MM.1S (cell line): Measurements from ENCODE around the gene LTO1.
"Not testable (repeated sequence)": the region's sequence is repeated elsewhere in the genome, so short reads cannot be mapped to it uniquely, and the experiment has no call there.

Experiments
- DNase-seq: peaks from one replicate; pipeline ENCODE4 v3.0.0-alpha.2; 2015
- H2AFZ ChIP-seq: fragments of 300-600 bp; sonication (generic); 2 replicates; pipeline ENCODE4 v1.6.0; 2016; ENCODE audit warnings: antibody characterized with exemption, low read length
- H3F3A ChIP-seq: fragments of 300-600 bp; sonication (generic); 2 replicates; pipeline ENCODE4 v1.6.1; 2016; ENCODE audit warnings: mild to moderate bottlenecking, antibody characterized with exemption, low read length, moderate library complexity, mixed read lengths; ENCODE audit not compliant: insufficient read depth
- H3K27ac ChIP-seq: fragments of 300-600 bp; sonication (generic); 2 replicates; pipeline ENCODE4 v1.5.1; 2016; ENCODE audit warnings: mild to moderate bottlenecking, low read length
- H3K27me3 ChIP-seq: fragments of 300-600 bp; sonication (generic); replicated peaks from 2 replicates; pipeline ENCODE4 v1.6.0; 2016; ENCODE audit warnings: low read length; ENCODE audit not compliant: insufficient read depth
- H3K36me3 ChIP-seq: fragments of 300-600 bp; sonication (generic); replicated peaks from 2 replicates; pipeline ENCODE4 v1.6.1; 2016; ENCODE audit warnings: mild to moderate bottlenecking, low read length, mixed read lengths; ENCODE audit not compliant: insufficient read depth
- H3K4me1 ChIP-seq: fragments of 300-600 bp; sonication (generic); 2 replicates; pipeline ENCODE4 v1.6.1; 2016; ENCODE audit warnings: low read length, mixed read lengths
- H3K4me2 ChIP-seq: fragments of 300-600 bp; sonication (generic); 2 replicates; pipeline ENCODE4 v1.6.0; 2016; ENCODE audit warnings: low read depth, low read length
- H3K4me3 ChIP-seq: fragments of 300-600 bp; sonication (generic); 2 replicates; pipeline ENCODE4 v1.5.1; 2016; ENCODE audit warnings: low read length, mixed read lengths
- H3K79me2 ChIP-seq: fragments of 300-600 bp; sonication (generic); 2 replicates; pipeline ENCODE4 v1.6.1; 2016; ENCODE audit warnings: mixed run types, low read length, mixed read lengths
- H3K9ac ChIP-seq: fragments of 300-600 bp; sonication (generic); 2 replicates; pipeline ENCODE4 v1.6.1; 2016; ENCODE audit warnings: low read length, mixed read lengths
- H3K9me2 ChIP-seq: fragments of 300-600 bp; sonication (generic); replicated peaks from 2 replicates; pipeline ENCODE4 v1.6.1; 2016; ENCODE audit warnings: mild to moderate bottlenecking, low read length, mixed read lengths; ENCODE audit not compliant: insufficient read depth
- H3K9me3 ChIP-seq: fragments of 300-600 bp; sonication (generic); replicated peaks from 2 replicates; pipeline ENCODE4 v1.6.1; 2016; ENCODE audit warnings: mild to moderate bottlenecking, low read length, mixed read lengths; ENCODE audit not compliant: insufficient read depth
- H4K20me1 ChIP-seq: fragments of 300-600 bp; sonication (generic); 2 replicates; pipeline ENCODE4 v1.6.1; 2016; ENCODE audit warnings: mild to moderate bottlenecking, low read length, moderate library complexity, mixed read lengths; ENCODE audit not compliant: insufficient read depth
- CTCF ChIP-seq: fragments of 300-600 bp; sonication (generic); IDR thresholded peaks from 2 replicates; pipeline ENCODE4 v1.5.1; 2016; ENCODE audit warnings: antibody characterized with exemption, low read length, mixed read lengths
- EZH2 ChIP-seq: fragments of 300-600 bp; sonication (generic); optimal IDR thresholded peaks from 2 replicates; pipeline ENCODE3; 2017; ENCODE audit warnings: low read depth, mild to moderate bottlenecking, antibody characterized with exemption, low read length, mixed read lengths
- EZH2phosphoT487 ChIP-seq: fragments of 300-600 bp; sonication (generic); IDR thresholded peaks from 2 replicates; pipeline ENCODE4 v1.6.1; 2018; ENCODE audit warnings: antibody characterized with exemption, low read length

The LTO1 gene

GRCh38 chr11:69694781-69695180, 19.6 kb upstream of the LTO1 start:
- H3K27me3 ChIP-seq = peaks cover 86% of the 10 kb centered on the region
- no peak overlapping the region for H2AFZ ChIP-seq

GRCh38 chr11:69692422-69692821, 17.3 kb upstream of the LTO1 start:
- Histone ChIP-seq H3K9me3 (no peaks in the 10 kb centered on the region), H3F3A (no peaks in the 10 kb centered on the region), H3K27ac (no peak overlapping the region), H2AFZ (no peak overlapping the region), H4K20me1 (no peaks in the 10 kb centered on the region), H3K4me3 (no peak overlapping the region), H3K4me1 (no peaks in the 10 kb centered on the region), H3K9me2 (no peaks in the 10 kb centered on the region), H3K79me2 (no peaks in the 10 kb centered on the region), H3K36me3 (no peaks in the 10 kb centered on the region), H3K9ac (no peak overlapping the region), H3K27me3 (peaks cover 65% of the 10 kb centered on the region), H3K4me2 (no peak overlapping the region)
- TF ChIP-seq CTCF (no peak), EZH2 (no peak), EZH2phosphoT487 (no peak)
- DNase-seq = no peak

More at GRCh38 chr11:69694781-69695180, 19.6 kb upstream of the LTO1 start:
- Histone ChIP-seq H3K4me2 (no peak overlapping the region), H3F3A (no peaks in the 10 kb centered on the region), H3K9ac (no peak overlapping the region), H3K79me2 (no peaks in the 10 kb centered on the region), H3K4me3 (no peak overlapping the region), H3K4me1 (no peaks in the 10 kb centered on the region), H3K9me3 (no peaks in the 10 kb centered on the region), H4K20me1 (no peaks in the 10 kb centered on the region), H3K27ac (no peak overlapping the region), H3K9me2 (no peaks in the 10 kb centered on the region), H3K36me3 (no peaks in the 10 kb centered on the region)
- DNase-seq = no peak
- TF ChIP-seq EZH2phosphoT487 = no peak

GRCh38 chr11:69691463-69691862, 16.3 kb upstream of the LTO1 start:
- H3K79me2 ChIP-seq = no peaks in the 10 kb centered on the region
- peaks cover 56% of the 10 kb centered on the region for H3K27me3 ChIP-seq
- H3K9me2 ChIP-seq = no peaks in the 10 kb centered on the region
- no peak overlapping the region for H3K27ac ChIP-seq
- H4K20me1 ChIP-seq = no peaks in the 10 kb centered on the region
- DNase-seq = no peak
- H3K4me3 ChIP-seq = no peak overlapping the region
- no peaks in the 10 kb centered on the region for H3K4me1 ChIP-seq
- H3K9ac ChIP-seq = no peak overlapping the region
- H3K4me2 ChIP-seq = no peak overlapping the region
- H3F3A ChIP-seq = no peaks in the 10 kb centered on the region
- TF ChIP-seq CTCF (no peak), EZH2phosphoT487 (no peak), EZH2 (no peak)
- no peaks in the 10 kb centered on the region for H3K36me3 ChIP-seq
- H2AFZ ChIP-seq = no peak overlapping the region
- H3K9me3 ChIP-seq = no peaks in the 10 kb centered on the region

GRCh38 chr11:69689484-69690319, 14.5 kb upstream of the LTO1 start:
- H3K4me3 ChIP-seq = no peak overlapping the region
- H3K4me1 ChIP-seq = 0 out of 2 replicates have a peak, but pooled peaks cover 4% of the 10 kb centered on the region
- TF ChIP-seq EZH2phosphoT487 (no peak), EZH2 (no peak), CTCF (no peak)
- H3K79me2 ChIP-seq = no peaks in the 10 kb centered on the region
- no peaks in the 10 kb centered on the region for H3K36me3 ChIP-seq
- H2AFZ ChIP-seq = no peak overlapping the region
- no peak overlapping the region for H3K9ac ChIP-seq
- no peaks in the 10 kb centered on the region for H4K20me1 ChIP-seq
- DNase-seq = no peak
- no peaks in the 10 kb centered on the region for H3K9me2 ChIP-seq
- H3K9me3 ChIP-seq = no peaks in the 10 kb centered on the region
- H3K27me3 ChIP-seq = peaks cover 48% of the 10 kb centered on the region
- H3F3A ChIP-seq = no peaks in the 10 kb centered on the region
- H3K4me2 ChIP-seq = no peak overlapping the region
- no peak overlapping the region for H3K27ac ChIP-seq

- not testable (repeated sequence) for H3K9ac ChIP-seq, H3K4me3 ChIP-seq, H3K4me2 ChIP-seq, H3F3A ChIP-seq, H3K36me3 ChIP-seq, H3K79me2 ChIP-seq, H3K9me3 ChIP-seq, H2AFZ ChIP-seq, DNase-seq, H3K4me1 ChIP-seq, H3K9me2 ChIP-seq, H3K27ac ChIP-seq, H4K20me1 ChIP-seq
- peaks cover 38% of the 10 kb centered on the region for H3K27me3 ChIP-seq
These were observed 13.0 kb upstream of the LTO1 start for GRCh38 chr11:69687969-69688771.
